GM23248 (cell line): Measurements from ENCODE around the gene KRT27. TPM values are rescaled to one million over a fixed set of nuclear protein-coding genes. Genes with fewer than 3 reads are reported as not detected.

ENCODE experiments used
- DNase-seq: peaks from one replicate; pipeline ENCODE4 v3.0.0-alpha.2; 2015
- H2AFZ ChIP-seq: fragments of 200-600 bp; sonication (generic); 2 replicates; pipeline ENCODE4 v1.6.1; 2016; ENCODE audit warnings: antibody characterized with exemption
- H3F3A ChIP-seq: fragments of 200-600 bp; sonication (generic); 2 replicates; pipeline ENCODE4 v1.6.1; 2016; ENCODE audit warnings: mild to moderate bottlenecking, antibody characterized with exemption, mixed run types; ENCODE audit not compliant: insufficient read depth
- H3K27ac ChIP-seq: fragments of 200-600 bp; sonication (generic); 2 replicates; pipeline ENCODE4 v1.5.1; 2016; ENCODE audit warnings: mild to moderate bottlenecking
- H3K27me3 ChIP-seq: fragments of 200-600 bp; sonication (generic); replicated peaks from 2 replicates; pipeline ENCODE4 v1.6.1; 2016; ENCODE audit warnings: mild to moderate bottlenecking; ENCODE audit not compliant: insufficient read depth
- H3K36me3 ChIP-seq: fragments of 200-600 bp; sonication (generic); 2 replicates; pipeline ENCODE4 v1.6.1; 2016; ENCODE audit warnings: low read depth, mild to moderate bottlenecking
- H3K4me1 ChIP-seq: fragments of 200-600 bp; sonication (generic); 2 replicates; pipeline ENCODE4 v1.6.1; 2016; ENCODE audit warnings: mild to moderate bottlenecking; ENCODE audit not compliant: insufficient read depth
- H3K4me2 ChIP-seq: fragments of 200-600 bp; sonication (generic); one replicate; pipeline ENCODE4 v1.6.1; 2016; ENCODE audit warnings: mild to moderate bottlenecking; ENCODE audit not compliant: unreplicated experiment
- H3K4me3 ChIP-seq: fragments of 200-600 bp; sonication (generic); 2 replicates; pipeline ENCODE4 v1.5.1; 2016; ENCODE audit warnings: mild to moderate bottlenecking
- H3K79me2 ChIP-seq: fragments of 200-600 bp; sonication (generic); 2 replicates; pipeline ENCODE4 v1.6.1; 2016; ENCODE audit warnings: mild to moderate bottlenecking; ENCODE audit not compliant: insufficient read depth
- H3K9ac ChIP-seq: fragments of 200-600 bp; sonication (generic); 2 replicates; pipeline ENCODE4 v1.6.1; 2016; ENCODE audit warnings: mild to moderate bottlenecking
- H3K9me2 ChIP-seq: fragments of 200-600 bp; sonication (generic); 2 replicates; pipeline ENCODE4 v1.6.1; 2016; ENCODE audit warnings: mixed run types, mild to moderate bottlenecking, moderate library complexity; ENCODE audit not compliant: insufficient read depth
- H3K9me3 ChIP-seq: fragments of 200-600 bp; sonication (generic); one replicate; pipeline ENCODE4 v1.6.1; 2017; ENCODE audit warnings: low read depth
- H4K20me1 ChIP-seq: fragments of 200-600 bp; sonication (generic); 2 replicates; pipeline ENCODE4 v1.6.0; 2016; ENCODE audit not compliant: insufficient read depth
- EZH2 ChIP-seq: fragments of 200-600 bp; sonication (generic); IDR thresholded peaks from 2 replicates; pipeline ENCODE4 v1.6.1; 2018; ENCODE audit warnings: antibody characterized with exemption, mild to moderate bottlenecking; ENCODE audit not compliant: insufficient read depth, poor library complexity, severe bottlenecking
- EZH2phosphoT487 ChIP-seq: fragments of 200-600 bp; sonication (generic); IDR thresholded peaks from 2 replicates; pipeline ENCODE4 v1.6.1; 2018; ENCODE audit warnings: antibody characterized with exemption, moderate library complexity, mild to moderate bottlenecking, low read depth; ENCODE audit not compliant: insufficient read depth
- WGBS, 2 experiments: methylation state at CpG; one replicate each; pipeline ENCODE4 v1.1.6; 2015 to 2017; ENCODE audit warnings: low lambda C conversion rate in 2 of 2, low coverage in 1 of 2; ENCODE audit errors: missing lambda C conversion rate in 2 of 2; 5-methylcytosine and 5-hydroxymethylcytosine counted together
- in situ Hi-C: fragments of 300-500 bp; cut with MboI; formaldehyde crosslinking; loops from 2 replicates; pipeline ENCODE4 v1.15.0; 2020
- polyA plus RNA-seq: library from polyadenylated mRNA; unstranded; fragments of >200 nt; fragmentation: Nextera tagmentation; extraction: Ambion mirVana; gene quantifications from 2 replicates; pipeline ENCODE4 v1.2.1, GENCODE V29; 2016
- total RNA-seq: library from RNA; depleted of rRNA; stranded (reverse); fragments of >200 nt; shearing (Covaris generic); gene quantifications from 2 replicates; pipeline ENCODE4 v1.2.3, GENCODE V29; 2014

Gene KRT27
- total and polyA plus RNA-seq, 2 experiments from 2014 or later, result not detected

GRCh38 chr17:40820228-40820838 lies 38.0 kb upstream of the KRT27 start:
- Histone ChIP-seq H3K9me2 (no peaks in the 10 kb centered on the region), H3K79me2 (peaks cover 66% of the 10 kb centered on the region), H3K9ac (0 out of 2 replicates have a peak overlapping the region, but pooled peaks have one; percentile 93), H3K36me3 (peaks cover 12% of the 10 kb centered on the region; the same call in 1 of the 2 replicates), H3K4me2 (peak overlapping the region; percentile 91), H3F3A (peaks cover 48% of the 10 kb centered on the region), H3K4me1 (peaks cover 26% of the 10 kb centered on the region), H4K20me1 (no peaks in the 10 kb centered on the region), H3K27ac (peak overlapping the region; percentile 84), H3K27me3 (no peaks in the 10 kb centered on the region), H3K4me3 (peak overlapping the region; percentile 95), H2AFZ (peak overlapping the region; percentile 92), H3K9me3 (no peaks in the 10 kb centered on the region)
- TF ChIP-seq EZH2 (no peak), EZH2phosphoT487 (no peak)
- in situ Hi-C loops, result no loop called here
- peak; percentile 12 for DNase-seq
- 85 to 89% methylated on average over 9 of the region's 9 CpGs for WGBS, 2 experiments

GRCh38 chr17:40819528-40820125 lies 37.3 kb upstream of the KRT27 start:
- Histone ChIP-seq H3K27me3 (no peaks in the 10 kb centered on the region), H4K20me1 (no peaks in the 10 kb centered on the region), H3K9ac (peak overlapping the region; percentile 93), H3K36me3 (peaks cover 12% of the 10 kb centered on the region; the same call in 1 of the 2 replicates), H2AFZ (peak overlapping the region; percentile 92), H3K79me2 (peaks cover 59% of the 10 kb centered on the region), H3K4me2 (peak overlapping the region; percentile 91), H3K4me1 (peaks cover 26% of the 10 kb centered on the region), H3K9me2 (no peaks in the 10 kb centered on the region), H3K27ac (peak overlapping the region; percentile 84), H3K4me3 (peak overlapping the region; percentile 95), H3F3A (peaks cover 48% of the 10 kb centered on the region), H3K9me3 (no peaks in the 10 kb centered on the region)
- in situ Hi-C loops, result loop anchor here (10.0 kb wide), 1 partner anchor 85 kb away; no protein-coding TSS in a partner anchor
- WGBS, 2 experiments, result 13% methylated on average over 9 of the region's 9 CpGs
- TF ChIP-seq EZH2 (no peak), EZH2phosphoT487 (no peak)
- peak; percentile 68 for DNase-seq

- TF ChIP-seq EZH2 (no peak), EZH2phosphoT487 (no peak)
These were observed 36.6 kb upstream of the KRT27 start for GRCh38 chr17:40818733-40819527.

GRCh38 chr17:40818343-40818732 lies 36.0 kb upstream of the KRT27 start:
- in situ Hi-C loops, result loop anchor here (10.0 kb wide), 1 partner anchor 86 kb away; no protein-coding TSS in a partner anchor
- Histone ChIP-seq H3F3A (peaks cover 48% of the 10 kb centered on the region), H3K9me3 (no peaks in the 10 kb centered on the region), H2AFZ (peak overlapping the region; percentile 44), H3K4me3 (peak overlapping the region; percentile 95), H3K27me3 (no peaks in the 10 kb centered on the region), H3K4me2 (peak overlapping the region; percentile 86), H3K27ac (peak overlapping the region; percentile 84), H3K36me3 (peaks cover 12% of the 10 kb centered on the region; the same call in 1 of the 2 replicates), H3K9me2 (no peaks in the 10 kb centered on the region), H3K79me2 (peaks cover 46% of the 10 kb centered on the region), H3K9ac (peak overlapping the region; percentile 93), H4K20me1 (no peaks in the 10 kb centered on the region), H3K4me1 (peaks cover 26% of the 10 kb centered on the region)
- 1 to 3% methylated on average over 7 of the region's 7 CpGs for WGBS, 2 experiments
- peak; percentile 29 for DNase-seq
- TF ChIP-seq EZH2, result no peak
- no peak for TF ChIP-seq EZH2phosphoT487

More at GRCh38 chr17:40818733-40819527, 36.6 kb upstream of the KRT27 start:
- Histone ChIP-seq H3K27ac (peak overlapping the region; percentile 84), H3K4me2 (peak overlapping the region; percentile 91), H3K36me3 (peaks cover 12% of the 10 kb centered on the region; the same call in 1 of the 2 replicates), H3K9ac (peak overlapping the region; percentile 93), H3F3A (peaks cover 48% of the 10 kb centered on the region), H3K9me2 (no peaks in the 10 kb centered on the region), H3K4me3 (peak overlapping the region; percentile 95), H3K4me1 (peaks cover 26% of the 10 kb centered on the region), H3K9me3 (no peaks in the 10 kb centered on the region), H3K27me3 (no peaks in the 10 kb centered on the region), H4K20me1 (no peaks in the 10 kb centered on the region), H3K79me2 (peaks cover 52% of the 10 kb centered on the region), H2AFZ (peak overlapping the region; percentile 92)
- in situ Hi-C loops, result loop anchor here (10.0 kb wide), 1 partner anchor 86 kb away; no protein-coding TSS in a partner anchor
- 1 to 2% methylated on average over 64 to 73 of the region's 73 CpGs for WGBS, 2 experiments
- DNase-seq, result peak; percentile 95
